SK-N-SH treated with all-trans-retinoic acid at 6 μM for 48 hours (cell line): ENCODE data around the gene NBEA.

ENCODE experiments used
- ATAC-seq: fragments of 200-7000 bp; cut with Tn5 transposase; 3 replicates; pipeline ENCODE4 v1.9.1; 2020; ENCODE audit warnings: mild to moderate bottlenecking, moderate library complexity
- CSRNP3 ChIP-seq: fragments of 250-450 bp; sonication (Bioruptor Pico); IDR thresholded peaks from 2 replicates; pipeline ENCODE4 v1.5.1; 2021; ENCODE audit warnings: mild to moderate bottlenecking, moderate library complexity
- GLIS3 ChIP-seq: fragments of 250-450 bp; sonication (Bioruptor Pico); IDR thresholded peaks from 2 replicates; pipeline ENCODE4 v1.5.0; 2020; ENCODE audit warnings: mild to moderate bottlenecking, moderate library complexity
- ISL1 ChIP-seq: fragments of 250-450 bp; sonication (Bioruptor Pico); IDR thresholded peaks from 2 replicates; pipeline ENCODE4 v2.1.2; 2022; ENCODE audit warnings: mild to moderate bottlenecking, moderate library complexity
- OSR1 ChIP-seq: fragments of 250-450 bp; sonication (Bioruptor Pico); IDR thresholded peaks from 2 replicates; pipeline ENCODE4 v1.8.0; 2022; ENCODE audit warnings: moderate library complexity, mild to moderate bottlenecking, inconsistent platforms
- RARB ChIP-seq: fragments of 250-450 bp; sonication (Bioruptor Pico); IDR thresholded peaks from 2 replicates; pipeline ENCODE4 v1.8.0; 2021; ENCODE audit warnings: mild to moderate bottlenecking, moderate library complexity
- TCF4 ChIP-seq: fragments of 250-450 bp; sonication (Bioruptor Pico); IDR thresholded peaks from 2 replicates; pipeline ENCODE4 v1.8.0; 2021; ENCODE audit warnings: mild to moderate bottlenecking, moderate library complexity, borderline replicate concordance
- TOX ChIP-seq: fragments of 250-450 bp; sonication (Bioruptor Pico); IDR thresholded peaks from 2 replicates; pipeline ENCODE4 v1.8.0; 2021; ENCODE audit warnings: mild to moderate bottlenecking, moderate library complexity, borderline replicate concordance
- TSHZ2 ChIP-seq: fragments of 250-450 bp; sonication (Bioruptor Pico); IDR thresholded peaks from 2 replicates; pipeline ENCODE4 v1.5.0; 2020; ENCODE audit warnings: mild to moderate bottlenecking, moderate library complexity
- ZC3H10 ChIP-seq: fragments of 250-450 bp; sonication (Bioruptor Pico); IDR thresholded peaks from 2 replicates; pipeline ENCODE4 v1.5.1; 2021; ENCODE audit warnings: mild to moderate bottlenecking, moderate library complexity
- ZFP30 ChIP-seq: fragments of 450-650 bp; formaldehyde crosslinking; IDR thresholded peaks from 2 replicates; pipeline ENCODE4 v1.5.0; 2022; ENCODE audit warnings: mild to moderate bottlenecking, moderate library complexity
- ZNF565 ChIP-seq: fragments of 450-650 bp; formaldehyde crosslinking; conservative IDR thresholded peaks from 2 replicates; pipeline ENCODE4 v1.5.0; 2020; ENCODE audit warnings: low read depth, mild to moderate bottlenecking, moderate library complexity
- TF ChIP-seq, protein P1 (sequence below): fragments of 250-450 bp; sonication (Bioruptor Pico); IDR thresholded peaks from 2 replicates; pipeline ENCODE4 v1.5.1; 2020; ENCODE audit warnings: low read depth, mild to moderate bottlenecking, moderate library complexity

NBEA gene

DNA sequence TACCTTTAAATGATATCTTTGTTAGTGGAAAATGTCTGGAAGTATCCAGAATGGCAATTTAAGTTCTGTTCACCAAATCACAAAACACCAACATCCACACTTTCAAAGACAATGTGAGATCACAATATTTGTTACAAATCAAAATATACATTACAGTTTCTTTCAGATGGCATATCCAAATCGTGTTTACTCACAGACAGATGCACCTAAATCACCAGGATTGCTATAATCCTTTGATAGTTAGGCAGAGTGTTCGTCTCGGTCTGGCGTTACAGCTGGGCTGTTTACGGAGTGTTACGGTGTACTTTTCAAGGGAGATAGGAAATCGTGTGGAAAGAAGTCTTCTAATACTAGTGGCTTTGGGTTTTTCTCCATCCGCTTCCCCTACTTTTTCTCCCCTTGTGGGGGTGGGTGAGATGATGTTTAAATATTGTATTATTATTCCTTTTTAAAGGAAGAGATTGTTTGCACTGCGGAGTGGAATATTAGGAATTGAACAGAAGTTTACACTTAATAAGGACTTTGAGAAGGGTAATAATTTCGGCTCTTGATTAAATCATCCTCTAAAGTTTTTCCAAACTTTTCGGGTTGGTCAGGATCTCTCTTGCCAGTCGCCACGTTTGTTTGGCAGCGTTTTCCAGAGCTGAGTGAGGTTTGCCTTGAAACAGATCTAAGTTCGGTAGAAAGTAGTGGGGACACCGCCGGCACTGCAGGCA is 532.6 kb downstream of the NBEA start (continued):
- no peak for TF ChIP-seq TSHZ2 (CRISPR knock-in tag)

- ATAC-seq, result no peak
- no peak for TF ChIP-seq TOX (CRISPR knock-in tag)
- no peak for TF ChIP-seq RARB (CRISPR knock-in tag)
- TF ChIP-seq, all 23 proteins: peak for 0
These were observed 533.3 kb downstream of the NBEA start for GRCh38 chr13:35475212-35475959.

DNA sequence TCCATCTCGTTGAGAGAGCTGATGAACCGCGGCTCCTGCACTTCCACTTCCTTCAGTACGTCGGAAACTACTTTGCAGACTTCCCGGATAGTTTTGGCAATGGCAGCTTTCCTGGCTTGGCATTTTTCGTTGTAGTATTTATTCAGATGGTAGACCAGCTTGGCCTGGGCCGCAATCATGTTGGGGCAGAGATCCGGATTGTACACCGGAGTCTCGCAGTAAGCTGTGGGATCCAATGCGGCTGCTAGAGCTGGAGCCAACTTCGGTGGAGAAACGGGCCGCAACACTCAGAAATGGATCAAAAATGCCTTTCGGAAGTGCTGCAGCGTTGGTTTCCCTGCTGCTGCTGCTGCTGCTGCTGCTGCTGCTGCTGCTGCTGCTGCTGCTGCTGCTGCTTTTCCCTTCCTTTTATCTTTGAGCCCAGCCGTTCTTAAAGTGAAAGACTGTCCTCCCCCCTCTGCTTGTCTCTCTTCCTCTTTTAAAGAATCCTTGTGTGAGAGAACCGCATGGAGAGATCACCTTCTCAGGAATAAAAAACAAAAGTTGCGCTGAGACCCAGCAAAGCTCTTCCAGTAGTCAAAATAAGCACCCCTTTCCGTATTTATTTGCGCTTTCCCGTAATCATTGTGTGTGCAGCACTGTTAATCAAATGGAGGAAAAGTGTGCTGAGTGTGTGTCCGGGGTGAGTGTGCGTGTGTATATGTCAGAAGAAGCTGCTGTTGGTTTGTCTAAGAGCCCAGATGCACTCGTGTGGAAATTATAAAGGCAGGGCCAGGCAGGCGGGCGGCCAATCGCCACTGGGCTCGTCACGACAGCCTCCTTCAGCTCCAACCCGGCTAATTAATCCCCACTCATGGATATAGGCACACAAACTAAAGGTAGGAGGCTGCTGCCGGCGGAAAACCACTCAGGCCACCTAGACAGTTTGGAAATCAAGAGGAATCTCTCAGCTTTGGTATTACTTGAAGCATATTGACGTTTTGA is 534.2 kb downstream of the NBEA start, which contains the start of gene MAB21L1:
Gene MAB21L1 (minus strand): TSS at position 730 of the 984 bp plus-strand sequence. CDS start 551 bp downstream, at position 179.
- peak; percentile 74 for ATAC-seq
- TF ChIP-seq TSHZ2 (CRISPR knock-in tag), result peak; percentile 50; the same call in 1 of the 2 replicates
- TF ChIP-seq TCF4 (CRISPR knock-in tag), result peak; percentile 58
- TF ChIP-seq ZC3H10, result no peak

DNA sequence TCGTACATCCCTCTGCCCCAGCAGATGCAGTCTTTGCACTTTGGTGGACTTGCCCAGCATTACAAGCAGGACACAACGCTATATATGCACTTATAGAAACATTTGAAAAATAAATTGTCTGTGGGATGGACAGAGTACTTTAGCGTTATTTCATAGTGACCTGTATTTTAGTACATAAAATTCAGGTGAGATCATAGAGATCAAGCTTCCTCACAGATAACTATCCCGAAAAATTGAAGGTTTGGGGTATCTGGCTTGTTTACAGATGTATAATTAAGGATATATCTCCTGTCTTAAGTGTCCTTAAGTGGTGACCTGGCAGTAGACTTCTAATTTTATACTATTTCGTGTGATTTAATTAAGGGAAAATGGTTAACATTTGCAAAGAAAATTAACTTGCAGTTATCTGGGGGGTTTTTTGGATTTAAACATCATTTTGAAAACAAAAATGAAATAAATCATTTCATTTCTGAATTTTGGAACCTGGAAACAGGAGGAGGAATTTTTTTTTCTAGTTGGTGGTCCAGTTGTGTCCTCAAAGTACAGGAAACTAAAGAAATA is 535.4 kb downstream of the NBEA start:
- no peak for ATAC-seq
- TF ChIP-seq CSRNP3 (CRISPR knock-in tag), result no peak
- peak; percentile 51; the same call in 1 of the 2 replicates for TF ChIP-seq TCF4 (CRISPR knock-in tag)
- TF ChIP-seq RARB (CRISPR knock-in tag), result no peak
- peak; percentile 33; the same call in 1 of the 2 replicates for TF ChIP-seq ISL1 (CRISPR knock-in tag)

GRCh38 chr13:35478271-35479037 is 536.4 kb downstream of the NBEA start:
- ATAC-seq, result peak; percentile 29
- TF ChIP-seq ZC3H10 (no peak), ZNF565 (CRISPR knock-in tag) (no peak), OSR1 (CRISPR knock-in tag) (no peak), ZFP30 (CRISPR knock-in tag) (no peak), GLIS3 (no peak)
- TF ChIP-seq, protein P1, sequence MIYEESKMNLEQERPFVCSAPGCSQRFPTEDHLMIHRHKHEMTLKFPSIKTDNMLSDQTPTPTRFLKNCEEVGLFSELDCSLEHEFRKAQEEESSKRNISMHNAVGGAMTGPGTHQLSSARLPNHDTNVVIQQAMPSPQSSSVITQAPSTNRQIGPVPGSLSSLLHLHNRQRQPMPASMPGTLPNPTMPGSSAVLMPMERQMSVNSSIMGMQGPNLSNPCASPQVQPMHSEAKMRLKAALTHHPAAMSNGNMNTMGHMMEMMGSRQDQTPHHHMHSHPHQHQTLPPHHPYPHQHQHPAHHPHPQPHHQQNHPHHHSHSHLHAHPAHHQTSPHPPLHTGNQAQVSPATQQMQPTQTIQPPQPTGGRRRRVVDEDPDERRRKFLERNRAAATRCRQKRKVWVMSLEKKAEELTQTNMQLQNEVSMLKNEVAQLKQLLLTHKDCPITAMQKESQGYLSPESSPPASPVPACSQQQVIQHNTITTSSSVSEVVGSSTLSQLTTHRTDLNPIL (CRISPR knock-in tag), result no peak
- TF ChIP-seq, all 23 proteins: peak for 0
